Parathyroid adenoma (tissue), 2 donors: Measurements from ENCODE around the gene LPO.

Source experiments
- H2AFZ ChIP-seq: fragments of 300-600 bp; sonication (generic); one replicate; pipeline ENCODE4 v1.7.0; 2017; ENCODE audit warnings: antibody characterized with exemption, mild to moderate bottlenecking
- H3K27ac ChIP-seq: fragments of 300-600 bp; sonication (generic); one replicate; pipeline ENCODE4 v1.7.0; 2017
- H3K27me3 ChIP-seq: fragments of 300-600 bp; sonication (generic); one replicate; pipeline ENCODE4 v1.7.0; 2017; ENCODE audit warnings: low read length; ENCODE audit not compliant: control insufficient read depth, insufficient read depth
- H3K36me3 ChIP-seq: fragments of 300-600 bp; sonication (generic); one replicate; pipeline ENCODE4 v1.7.0; 2017; ENCODE audit warnings: low read length; ENCODE audit not compliant: control insufficient read depth, insufficient read depth
- H3K4me1 ChIP-seq: fragments of 300-600 bp; sonication (generic); one replicate; pipeline ENCODE4 v1.7.0; 2017; ENCODE audit warnings: control low read depth
- H3K4me2 ChIP-seq: fragments of 300-600 bp; sonication (generic); one replicate; pipeline ENCODE4 v1.7.0; 2017; ENCODE audit warnings: low read length
- H3K4me3 ChIP-seq: fragments of 300-600 bp; sonication (generic); one replicate; pipeline ENCODE4 v1.7.0; 2017; ENCODE audit warnings: low read depth, low read length
- H3K79me2 ChIP-seq: fragments of 300-600 bp; sonication (generic); one replicate; pipeline ENCODE4 v1.7.0; 2017; ENCODE audit warnings: control low read depth
- H3K9ac ChIP-seq: fragments of 300-600 bp; sonication (generic); one replicate; pipeline ENCODE4 v1.7.0; 2017; ENCODE audit warnings: mild to moderate bottlenecking
- H3K9me3 ChIP-seq: fragments of 300-600 bp; sonication (generic); one replicate; pipeline ENCODE4 v1.7.0; 2017; ENCODE audit warnings: low read length; ENCODE audit not compliant: control insufficient read depth
- CTCF ChIP-seq: fragments of 300-600 bp; sonication (generic); IDR thresholded peaks from one replicate; pipeline ENCODE4 v1.7.0; 2017; ENCODE audit warnings: antibody characterized with exemption, mild to moderate bottlenecking
- donor health status: primary hyperparathyroidism.

Gene LPO

GRCh38 chr17:58235821-58236220, 2.6 kb upstream of the LPO start:
- H3K4me2 ChIP-seq, result no peak overlapping the region
- no peak overlapping the region for H3K4me3 ChIP-seq
- H3K27me3 ChIP-seq, result no peaks in the 10 kb centered on the region
- H3K79me2 ChIP-seq, result no peaks in the 10 kb centered on the region
- H3K9ac ChIP-seq, result no peak overlapping the region
- TF ChIP-seq CTCF, result no peak
- H3K36me3 ChIP-seq, result no peaks in the 10 kb centered on the region
- no peak overlapping the region for H2AFZ ChIP-seq
- H3K9me3 ChIP-seq, result no peaks in the 10 kb centered on the region
- no peak overlapping the region for H3K27ac ChIP-seq
- no peaks in the 10 kb centered on the region for H3K4me1 ChIP-seq

GRCh38 chr17:58236394-58236793, 2.0 kb upstream of the LPO start:
- Histone ChIP-seq H2AFZ (no peak overlapping the region), H3K4me2 (no peak overlapping the region), H3K4me1 (no peaks in the 10 kb centered on the region), H3K9ac (no peak overlapping the region), H3K9me3 (no peaks in the 10 kb centered on the region), H3K79me2 (no peaks in the 10 kb centered on the region), H3K36me3 (no peaks in the 10 kb centered on the region), H3K27me3 (no peaks in the 10 kb centered on the region), H3K4me3 (no peak overlapping the region), H3K27ac (no peak overlapping the region)
- no peak for TF ChIP-seq CTCF

- Histone ChIP-seq H3K27me3 (no peaks in the 10 kb centered on the region), H3K4me3 (no peak overlapping the region), H3K79me2 (no peaks in the 10 kb centered on the region), H3K36me3 (no peaks in the 10 kb centered on the region), H2AFZ (no peak overlapping the region), H3K9ac (no peak overlapping the region), H3K4me2 (no peak overlapping the region), H3K9me3 (no peaks in the 10 kb centered on the region), H3K4me1 (no peaks in the 10 kb centered on the region), H3K27ac (no peak overlapping the region)
- TF ChIP-seq CTCF, result no peak
These were observed 1.6 kb downstream of the LPO start for GRCh38 chr17:58239987-58240386.

GRCh38 chr17:58242171-58242784, 3.9 kb downstream of the LPO start:
- H3K27ac ChIP-seq, result no peak overlapping the region
- no peak overlapping the region for H2AFZ ChIP-seq
- no peak overlapping the region for H3K4me2 ChIP-seq
- H3K9me3 ChIP-seq, result no peaks in the 10 kb centered on the region
- H3K79me2 ChIP-seq, result no peaks in the 10 kb centered on the region
- TF ChIP-seq CTCF, result no peak
- no peaks in the 10 kb centered on the region for H3K27me3 ChIP-seq
- H3K4me3 ChIP-seq, result no peak overlapping the region
- no peaks in the 10 kb centered on the region for H3K4me1 ChIP-seq
- H3K9ac ChIP-seq, result no peak overlapping the region
- no peaks in the 10 kb centered on the region for H3K36me3 ChIP-seq

GRCh38 chr17:58244963-58245362, 6.6 kb downstream of the LPO start:
- H3K27ac ChIP-seq, result no peak overlapping the region
- H2AFZ ChIP-seq, result no peak overlapping the region
- H3K9me3 ChIP-seq, result no peaks in the 10 kb centered on the region
- no peaks in the 10 kb centered on the region for H3K27me3 ChIP-seq
- no peak overlapping the region for H3K9ac ChIP-seq
- no peaks in the 10 kb centered on the region for H3K36me3 ChIP-seq
- TF ChIP-seq CTCF, result no peak
- no peaks in the 10 kb centered on the region for H3K79me2 ChIP-seq
- H3K4me2 ChIP-seq, result no peak overlapping the region
- no peak overlapping the region for H3K4me3 ChIP-seq
- H3K4me1 ChIP-seq, result peaks cover 8% of the 10 kb centered on the region
